Smooth muscle cell (in vitro differentiated cells): Measurements from ENCODE around the gene FOSL2. TPM values are rescaled to one million over a fixed set of nuclear protein-coding genes. Genes with fewer than 3 reads are reported as not detected.

Experiments used
- DNase-seq: peaks from one replicate; lab custom pipeline; 2025; ENCODE audit not compliant: unreplicated experiment; lab: John Stamatoyannopoulos, UW
- H2AFZ ChIP-seq: fragments of 200-600 bp; sonication (generic); 2 replicates; pipeline ENCODE4 v1.6.0; 2016; ENCODE audit warnings: antibody characterized with exemption, low read depth, mild to moderate bottlenecking
- H3F3A ChIP-seq: fragments of 200-600 bp; sonication (generic); 2 replicates; pipeline ENCODE4 v1.6.0; 2017; ENCODE audit warnings: antibody characterized with exemption, low read depth
- H3K27ac ChIP-seq: fragments of 200-600 bp; sonication (generic); 2 replicates; pipeline ENCODE4 v1.5.1; 2016; ENCODE audit warnings: low read depth, mild to moderate bottlenecking
- H3K27me3 ChIP-seq: fragments of 200-600 bp; sonication (generic); 2 replicates; pipeline ENCODE4 v1.6.1; 2016; ENCODE audit warnings: low read depth, mild to moderate bottlenecking
- H3K36me3 ChIP-seq: fragments of 200-600 bp; sonication (generic); 2 replicates; pipeline ENCODE4 v1.5.1; 2016; ENCODE audit warnings: low read depth
- H3K4me1 ChIP-seq: fragments of 200-600 bp; sonication (generic); 2 replicates; pipeline ENCODE4 v1.5.1; 2016; ENCODE audit warnings: low read depth
- H3K4me2 ChIP-seq: fragments of 200-600 bp; sonication (generic); 2 replicates; pipeline ENCODE4 v1.6.0; 2016; ENCODE audit warnings: mild to moderate bottlenecking
- H3K4me3 ChIP-seq: fragments of 200-600 bp; sonication (generic); 2 replicates; pipeline ENCODE4 v1.5.1; 2016; ENCODE audit warnings: mild to moderate bottlenecking
- H3K79me2 ChIP-seq: fragments of 200-600 bp; sonication (generic); 2 replicates; pipeline ENCODE4 v1.6.0; 2016; ENCODE audit warnings: low read depth, mild to moderate bottlenecking
- H3K9ac ChIP-seq: fragments of 200-600 bp; sonication (generic); 2 replicates; pipeline ENCODE4 v1.6.0; 2016; ENCODE audit warnings: low read depth
- H3K9me3 ChIP-seq: fragments of 200-600 bp; sonication (generic); replicated peaks from 2 replicates; pipeline ENCODE4 v1.5.1; 2016; ENCODE audit warnings: low read depth
- H4K20me1 ChIP-seq: fragments of 200-600 bp; sonication (generic); 2 replicates; pipeline ENCODE4 v1.6.0; 2016; ENCODE audit warnings: low read depth
- WGBS: methylation state at CpG from one replicate; pipeline ENCODE4 v1.1.7; 2016; ENCODE audit warnings: low lambda C conversion rate; 5-methylcytosine and 5-hydroxymethylcytosine counted together
- polyA plus RNA-seq: library from polyadenylated mRNA; unstranded; fragments of >200 nt; fragmentation: Nextera tagmentation; extraction: Ambion mirVana; gene quantifications from 2 replicates; pipeline ENCODE4 v1.2.1, GENCODE V29; 2016
- total RNA-seq: library from RNA; depleted of rRNA; stranded (reverse); fragments of >200 nt; gene quantifications from 2 replicates; pipeline ENCODE4 v1.2.3, GENCODE V29; 2014
- TF ChIP-seq, protein P1 (sequence below): fragments of 200-600 bp; sonication (generic); IDR thresholded peaks from 2 replicates; pipeline ENCODE4 v1.5.1; 2017; ENCODE audit warnings: borderline replicate concordance, mild to moderate bottlenecking, antibody characterized with exemption; ENCODE audit not compliant: insufficient read depth, poor library complexity, severe bottlenecking

The FOSL2 gene
- total and polyA plus RNA-seq, 2 experiments from 2014 or later = 70.8 to 106 TPM

GRCh38 chr2:28408764-28409599 is 16.3 kb downstream of the FOSL2 start:
- peaks cover 13% of the 10 kb centered on the region for H3K36me3 ChIP-seq
- peak overlapping the region; percentile 48 for H3K9ac ChIP-seq
- TF ChIP-seq, protein P1, sequence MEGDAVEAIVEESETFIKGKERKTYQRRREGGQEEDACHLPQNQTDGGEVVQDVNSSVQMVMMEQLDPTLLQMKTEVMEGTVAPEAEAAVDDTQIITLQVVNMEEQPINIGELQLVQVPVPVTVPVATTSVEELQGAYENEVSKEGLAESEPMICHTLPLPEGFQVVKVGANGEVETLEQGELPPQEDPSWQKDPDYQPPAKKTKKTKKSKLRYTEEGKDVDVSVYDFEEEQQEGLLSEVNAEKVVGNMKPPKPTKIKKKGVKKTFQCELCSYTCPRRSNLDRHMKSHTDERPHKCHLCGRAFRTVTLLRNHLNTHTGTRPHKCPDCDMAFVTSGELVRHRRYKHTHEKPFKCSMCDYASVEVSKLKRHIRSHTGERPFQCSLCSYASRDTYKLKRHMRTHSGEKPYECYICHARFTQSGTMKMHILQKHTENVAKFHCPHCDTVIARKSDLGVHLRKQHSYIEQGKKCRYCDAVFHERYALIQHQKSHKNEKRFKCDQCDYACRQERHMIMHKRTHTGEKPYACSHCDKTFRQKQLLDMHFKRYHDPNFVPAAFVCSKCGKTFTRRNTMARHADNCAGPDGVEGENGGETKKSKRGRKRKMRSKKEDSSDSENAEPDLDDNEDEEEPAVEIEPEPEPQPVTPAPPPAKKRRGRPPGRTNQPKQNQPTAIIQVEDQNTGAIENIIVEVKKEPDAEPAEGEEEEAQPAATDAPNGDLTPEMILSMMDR = no peak
- peak overlapping the region; percentile 25 for H3K4me2 ChIP-seq
- H3K27ac ChIP-seq = peak overlapping the region; percentile 91
- peaks cover 100% of the 10 kb centered on the region for H4K20me1 ChIP-seq
- DNase-seq = no peak
- no peak overlapping the region for H2AFZ ChIP-seq
- H3K4me1 ChIP-seq = no peaks in the 10 kb centered on the region
- H3K27me3 ChIP-seq = no peaks in the 10 kb centered on the region
- no peak overlapping the region for H3K4me3 ChIP-seq
- peaks cover 55% of the 10 kb centered on the region for H3K79me2 ChIP-seq
- 66% methylated on average over 26 of the region's 26 CpGs for WGBS
- peaks cover 52% of the 10 kb centered on the region for H3F3A ChIP-seq
- H3K9me3 ChIP-seq = no peaks in the 10 kb centered on the region

DNA sequence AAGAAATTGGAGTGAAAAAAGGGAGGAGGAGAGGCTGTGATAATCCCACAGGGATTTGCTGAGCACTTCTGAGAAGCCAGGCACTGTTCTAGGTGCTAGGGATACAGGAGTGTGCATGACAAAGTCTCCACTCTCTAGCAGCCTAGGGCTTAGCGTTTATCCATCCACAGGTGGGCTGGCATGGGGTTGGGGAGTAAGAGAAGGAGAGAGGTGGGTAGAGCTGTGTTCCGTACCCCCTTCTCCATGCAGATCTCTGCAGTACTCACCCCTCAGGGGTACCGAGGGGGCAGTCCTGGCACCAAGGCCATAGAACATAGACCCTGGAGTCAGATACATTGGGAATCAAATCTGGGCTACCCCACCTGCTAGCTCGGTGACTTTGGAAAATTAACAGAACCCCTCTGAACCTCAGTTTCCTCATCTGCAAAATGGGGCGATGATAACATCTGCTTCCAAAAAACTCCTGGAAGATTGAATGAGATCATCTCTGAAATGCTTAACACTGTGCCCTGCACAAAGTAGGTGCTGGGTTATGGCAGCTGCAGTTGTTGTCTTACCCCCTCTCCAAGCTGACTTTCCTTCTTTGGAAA is 18.6 kb downstream of the FOSL2 start:
- no peaks in the 10 kb centered on the region for H3K9me3 ChIP-seq
- no peak overlapping the region for H3K4me3 ChIP-seq
- H3K27ac ChIP-seq = peak overlapping the region; percentile 91
- no peaks in the 10 kb centered on the region for H3K4me1 ChIP-seq
- H3K36me3 ChIP-seq = peaks cover 24% of the 10 kb centered on the region
- peaks cover 100% of the 10 kb centered on the region for H4K20me1 ChIP-seq
- peaks cover 56% of the 10 kb centered on the region for H3F3A ChIP-seq
- H2AFZ ChIP-seq = no peak overlapping the region
- H3K4me2 ChIP-seq = no peak overlapping the region
- no peak overlapping the region for H3K9ac ChIP-seq
- no peaks in the 10 kb centered on the region for H3K27me3 ChIP-seq
- H3K79me2 ChIP-seq = peaks cover 54% of the 10 kb centered on the region
- TF ChIP-seq, protein P1 = no peak
- WGBS = 98% methylated on average over 5 of the region's 5 CpGs
- DNase-seq = no peak

DNA sequence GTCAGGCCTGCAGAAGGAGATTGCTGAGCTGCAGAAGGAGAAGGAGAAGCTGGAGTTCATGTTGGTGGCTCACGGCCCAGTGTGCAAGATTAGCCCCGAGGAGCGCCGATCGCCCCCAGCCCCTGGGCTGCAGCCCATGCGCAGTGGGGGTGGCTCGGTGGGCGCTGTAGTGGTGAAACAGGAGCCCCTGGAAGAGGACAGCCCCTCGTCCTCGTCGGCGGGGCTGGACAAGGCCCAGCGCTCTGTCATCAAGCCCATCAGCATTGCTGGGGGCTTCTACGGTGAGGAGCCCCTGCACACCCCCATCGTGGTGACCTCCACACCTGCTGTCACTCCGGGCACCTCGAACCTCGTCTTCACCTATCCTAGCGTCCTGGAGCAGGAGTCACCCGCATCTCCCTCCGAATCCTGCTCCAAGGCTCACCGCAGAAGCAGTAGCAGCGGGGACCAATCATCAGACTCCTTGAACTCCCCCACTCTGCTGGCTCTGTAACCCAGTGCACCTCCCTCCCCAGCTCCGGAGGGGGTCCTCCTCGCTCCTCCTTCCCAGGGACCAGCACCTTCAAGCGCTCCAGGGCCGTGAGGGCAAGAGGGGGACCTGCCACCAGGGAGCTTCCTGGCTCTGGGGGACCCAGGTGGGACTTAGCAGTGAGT is 19.4 kb downstream of the FOSL2 start:
- no peak for DNase-seq
- Histone ChIP-seq H3K27ac (no peak overlapping the region), H4K20me1 (peaks cover 100% of the 10 kb centered on the region), H3K4me3 (no peak overlapping the region), H3K79me2 (peaks cover 54% of the 10 kb centered on the region), H3K4me2 (no peak overlapping the region), H3K9me3 (no peaks in the 10 kb centered on the region), H3K9ac (no peak overlapping the region), H3K36me3 (peaks cover 24% of the 10 kb centered on the region), H2AFZ (no peak overlapping the region), H3K4me1 (no peaks in the 10 kb centered on the region), H3K27me3 (no peaks in the 10 kb centered on the region), H3F3A (peaks cover 61% of the 10 kb centered on the region)
- TF ChIP-seq, protein P1 = no peak
- 97% methylated on average over 22 of the region's 27 CpGs for WGBS
